Stimulated activated CD4-positive, alpha-beta T cell treated with anti-CD3 and anti-CD28 coated beads, Interleukin-1b, Interleukin-23, amount 100 ng/mL, for 4 hours (primary cell): ENCODE data around the gene CERT1.
A peak's percentile ranks its signal among the peaks of the same experiment; 100 is the strongest.
"Not testable (repeated sequence)": the region's sequence is repeated elsewhere in the genome, so short reads cannot be mapped to it uniquely, and the experiment has no call there.

ENCODE experiments used
- DNase-seq, 2 donors: peaks; one replicate each; pipeline ENCODE4 v3.0.0-alpha.2; 2020; ENCODE audit warnings: low read depth in 2 of 2

CERT1 gene

DNA sequence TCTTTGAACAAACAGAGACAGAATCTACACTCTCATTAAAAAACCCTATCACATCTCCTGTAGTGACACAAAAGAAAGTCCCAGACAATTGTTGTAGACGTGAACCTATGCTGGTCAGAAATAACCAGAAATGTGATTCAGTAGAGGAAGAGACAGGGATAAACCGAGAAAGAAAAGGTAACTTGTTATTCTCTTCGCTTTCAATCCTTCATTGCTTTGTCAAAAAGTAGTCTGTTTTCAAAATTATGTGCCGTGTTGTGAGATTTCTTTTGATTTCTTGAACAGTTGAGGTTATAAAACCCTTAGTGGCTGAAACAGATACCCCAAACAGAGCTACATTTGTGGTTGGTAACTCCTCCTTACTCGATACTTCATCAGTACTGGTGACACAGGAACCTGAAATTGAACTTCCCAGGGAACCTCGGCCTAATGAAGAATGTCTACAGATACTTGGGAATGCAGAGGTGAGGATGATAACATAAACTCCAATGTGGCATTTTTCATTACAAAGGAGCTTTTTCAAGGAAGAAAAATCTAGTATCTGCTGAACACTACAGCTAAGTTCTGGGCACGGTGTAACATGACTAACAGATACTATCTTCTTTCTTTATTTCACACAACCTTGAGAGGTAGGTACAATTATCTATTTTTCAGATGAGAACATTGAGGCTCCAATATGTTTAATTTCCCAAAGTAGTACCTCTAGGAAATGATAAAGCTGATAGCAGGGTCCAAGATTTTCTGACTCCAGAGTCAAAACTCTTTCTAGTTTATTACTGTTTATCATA is 160.1 kb downstream of the CERT1 start:
- DNase-seq: no peak

DNA sequence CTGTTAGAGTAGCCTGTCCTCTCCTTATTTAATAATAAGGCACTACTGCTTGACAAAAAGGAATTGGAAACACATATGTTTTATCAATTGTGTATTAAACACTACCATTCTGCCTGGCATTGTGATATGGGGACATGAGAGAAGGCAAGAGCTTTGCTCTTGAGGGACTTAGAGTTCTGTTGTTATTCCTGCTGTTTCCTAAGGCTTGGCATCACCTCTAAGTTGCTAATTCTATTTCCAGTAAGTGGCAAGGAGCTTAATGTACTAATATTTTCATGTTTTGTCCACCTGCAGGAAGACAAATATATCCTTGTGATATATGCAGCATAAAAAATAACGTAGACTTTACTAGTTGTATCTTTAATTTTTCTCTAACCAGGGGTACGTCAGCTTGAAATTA is 161.8 kb downstream of the CERT1 start:
- no peak for DNase-seq

DNA sequence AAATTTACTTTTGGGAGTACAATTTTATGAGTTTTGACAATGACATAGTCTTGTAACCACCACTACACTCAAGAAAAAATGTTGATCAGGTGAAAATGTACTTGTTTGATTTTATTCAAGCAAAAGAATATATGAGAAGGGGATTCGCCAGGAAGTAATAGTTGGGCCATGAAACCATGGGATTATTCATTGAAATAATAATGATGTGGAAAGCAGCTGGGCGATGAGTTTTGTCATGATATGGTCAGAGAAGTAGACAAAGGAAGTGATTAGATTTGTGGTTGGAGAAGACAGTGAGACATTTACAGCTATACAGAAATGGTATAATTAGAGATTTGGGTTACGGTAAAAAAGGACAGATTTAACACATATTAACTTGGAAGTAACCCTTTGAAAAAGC is 163.2 kb downstream of the CERT1 start:
- DNase-seq: no peak

DNA sequence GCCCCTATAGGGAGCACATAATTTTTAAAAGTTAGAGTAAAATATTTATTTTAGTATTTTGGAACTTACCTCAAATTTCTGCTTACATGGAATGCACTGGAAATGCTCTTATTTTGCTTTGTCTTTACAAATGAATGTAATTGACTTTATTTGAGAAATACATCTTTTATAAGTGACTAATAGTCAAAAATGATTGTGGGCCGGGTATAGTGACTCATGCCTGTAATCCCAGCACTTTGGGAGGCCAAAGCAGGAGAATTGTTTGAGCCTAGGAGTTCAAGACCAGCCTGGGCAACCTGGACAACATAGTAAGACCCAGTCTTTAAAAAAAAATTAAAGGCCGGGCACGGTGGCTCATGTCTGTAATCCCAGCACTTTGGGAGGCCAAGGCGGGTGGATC is 168.6 kb downstream of the CERT1 start:
- no peak for DNase-seq

DNA sequence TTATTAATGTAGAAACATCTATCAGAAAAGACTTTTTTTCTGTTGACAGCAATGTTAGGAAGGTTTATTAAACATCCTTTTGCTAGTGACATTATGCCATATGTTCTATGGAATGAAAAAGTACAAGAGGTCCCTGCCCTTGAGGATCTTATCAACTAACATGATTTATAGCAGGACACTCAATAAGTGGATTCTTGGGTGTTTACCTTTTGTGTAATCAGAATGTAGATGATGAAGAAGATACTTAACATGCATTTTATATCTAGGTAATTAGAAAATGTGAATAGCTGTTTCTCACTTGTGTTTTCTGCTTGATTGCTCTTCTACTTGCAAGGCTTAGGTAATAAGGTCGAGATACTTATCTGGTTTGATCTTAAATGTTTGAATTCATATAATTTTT is 169.5 kb downstream of the CERT1 start:
- no peak for DNase-seq

DNA sequence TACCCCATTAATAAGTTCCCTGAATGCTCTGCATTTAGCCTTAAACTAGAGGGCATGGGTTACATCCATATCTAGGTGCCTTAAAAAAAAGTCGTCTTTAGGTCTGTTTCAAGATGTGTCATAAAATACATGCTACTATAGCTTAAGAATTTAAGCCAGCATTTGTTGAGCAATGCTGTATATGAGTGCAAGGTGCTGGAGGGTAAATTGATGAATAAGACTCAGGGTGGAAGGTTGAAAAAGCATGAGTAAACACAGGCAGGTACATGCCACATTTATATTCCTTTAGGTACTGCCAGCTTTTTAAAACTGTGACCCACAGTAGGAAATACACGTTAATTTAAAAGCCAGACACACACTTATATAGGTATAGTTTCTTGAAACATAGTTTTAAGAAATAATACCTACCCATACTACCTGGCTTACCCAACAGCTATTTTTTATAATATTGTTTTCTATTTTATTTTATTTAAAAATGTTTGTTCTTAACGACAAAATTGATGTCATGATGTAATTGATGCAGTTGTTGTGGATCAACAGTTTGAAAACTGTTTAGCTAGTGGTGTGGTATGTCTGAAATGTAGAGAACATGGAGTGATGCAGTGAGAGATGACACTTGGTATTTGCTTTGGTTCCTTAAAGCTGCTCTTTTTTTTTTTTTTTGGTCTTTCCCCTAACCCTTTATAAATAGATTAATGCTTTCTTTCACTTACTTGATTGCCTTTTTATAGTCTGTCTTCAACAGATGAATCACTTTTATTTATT is 170.5 kb downstream of the CERT1 start:
- DNase-seq: no peak

DNA sequence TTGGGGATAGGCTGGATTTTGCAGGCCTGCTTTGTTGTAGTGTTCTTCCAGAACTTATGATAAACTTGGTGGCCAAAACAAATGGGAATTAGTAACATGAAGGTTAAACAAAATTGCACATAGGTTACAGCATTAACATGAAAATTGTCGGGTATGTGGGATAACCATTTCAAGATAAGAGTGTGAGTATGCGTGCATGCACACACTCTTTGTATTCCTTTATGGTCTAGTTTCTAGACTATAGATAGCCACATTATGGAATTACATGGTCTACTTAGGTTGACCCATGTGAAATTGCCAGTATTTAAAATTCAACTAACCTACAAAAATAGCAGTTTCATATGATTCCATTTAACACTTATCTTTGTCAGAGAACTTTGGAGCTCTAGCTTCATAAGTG is 173.0 kb downstream of the CERT1 start:
- DNase-seq: no peak

DNA sequence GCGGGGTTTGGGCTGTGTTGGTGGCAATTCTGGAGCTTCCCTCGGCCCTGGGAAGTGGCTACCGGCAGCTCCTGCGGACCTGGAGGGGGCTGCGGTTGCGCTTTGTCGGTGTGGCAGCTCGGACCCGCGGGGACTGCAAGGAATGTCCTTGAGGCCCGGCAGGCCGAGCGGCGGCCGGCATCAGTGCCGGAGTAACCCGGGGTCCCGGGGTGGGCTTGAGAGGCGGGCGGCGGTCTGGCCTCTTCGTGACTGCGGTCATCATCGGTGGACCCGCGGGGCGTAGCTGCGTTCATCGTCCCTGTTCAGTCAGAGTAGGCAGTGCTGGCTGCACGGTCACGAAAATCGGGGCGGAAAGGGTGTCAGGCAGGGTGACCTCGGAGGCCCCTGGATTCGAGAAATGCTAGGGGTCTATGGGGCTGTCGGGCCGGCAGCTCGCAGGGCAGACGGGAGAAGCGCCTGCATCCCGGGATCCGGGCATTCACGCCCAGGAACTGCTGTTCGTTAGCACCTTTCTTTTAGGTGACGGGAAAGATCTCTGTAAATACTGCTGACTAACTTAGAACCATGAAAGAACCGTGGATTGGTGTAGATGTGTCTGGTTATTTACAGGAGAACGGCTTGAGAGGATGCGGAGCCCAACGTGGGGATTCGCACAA is 173.9 kb downstream of the CERT1 start:
- DNase-seq: no peak

DNA sequence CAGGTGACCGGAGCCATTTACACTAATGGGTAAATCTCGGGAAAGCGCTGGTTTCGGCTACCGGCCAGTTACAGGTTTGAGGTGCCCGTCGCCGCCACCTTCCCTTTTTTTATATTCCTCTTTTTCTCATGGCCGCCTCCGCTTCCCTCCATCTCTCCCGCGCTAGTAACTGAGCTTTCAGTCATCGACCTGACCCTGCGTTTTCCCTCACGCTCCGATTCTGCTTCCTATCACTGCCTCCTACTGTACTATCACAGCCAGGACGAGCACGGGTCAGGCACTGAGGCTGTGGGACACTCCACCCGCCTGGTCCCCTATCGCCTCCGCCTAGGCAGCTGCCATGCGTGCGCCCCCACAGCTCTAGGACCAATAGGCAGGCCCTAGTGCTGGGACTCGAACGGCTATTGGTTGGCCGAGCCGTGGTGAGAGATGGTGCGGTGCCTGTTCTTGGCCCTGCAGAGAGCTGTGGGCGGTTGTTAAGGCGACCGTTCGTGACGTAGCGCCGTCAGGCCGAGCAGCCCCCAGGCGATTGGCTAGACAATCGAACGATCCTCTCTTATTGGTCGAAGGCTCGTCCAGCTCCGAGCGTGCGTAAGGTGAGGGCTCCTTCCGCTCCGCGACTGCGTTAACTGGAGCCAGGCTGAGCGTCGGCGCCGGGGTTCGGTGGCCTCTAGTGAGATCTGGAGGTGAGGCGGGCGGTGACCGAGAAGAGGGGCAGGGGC is 174.7 kb downstream of the CERT1 start, which contains the start of gene HMGCR:
Gene HMGCR (plus strand): TSS at position 606 of the 722 bp plus-strand sequence. CDS start 5,386 bp downstream, outside the sequence.
- peak; percentile 90 to 93 for DNase-seq

DNA sequence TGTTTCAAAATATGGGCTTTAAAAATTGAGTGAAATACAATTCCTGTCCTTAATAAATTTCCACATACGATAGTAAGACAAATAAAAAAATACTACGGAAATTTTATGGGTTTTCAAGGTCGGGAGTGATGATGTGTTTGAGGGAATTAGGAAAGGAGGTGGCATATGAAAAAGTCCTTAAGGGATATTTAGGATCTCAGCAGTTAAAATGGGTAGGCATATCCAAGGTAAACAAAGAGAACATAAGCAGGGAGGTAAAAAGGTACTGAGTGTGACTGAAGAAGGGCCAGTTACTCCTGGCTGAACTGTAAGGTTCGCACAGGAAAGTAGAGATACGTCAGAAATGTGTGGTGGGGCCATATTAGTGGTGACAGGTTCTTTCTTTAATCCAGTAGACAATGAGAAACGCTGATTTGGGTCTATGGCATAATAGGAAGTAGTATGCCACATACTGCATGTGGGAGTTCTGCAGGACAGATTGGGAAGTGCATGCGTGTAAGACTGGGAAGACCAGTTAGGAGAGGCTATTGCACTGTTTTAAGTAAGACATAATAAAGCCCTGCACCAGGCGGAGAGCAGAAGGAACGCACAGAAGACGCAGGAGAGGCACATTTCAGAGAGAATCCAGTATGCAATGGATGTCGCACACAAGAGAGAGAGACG is 175.3 kb downstream of the CERT1 start:
- DNase-seq: no peak

DNA sequence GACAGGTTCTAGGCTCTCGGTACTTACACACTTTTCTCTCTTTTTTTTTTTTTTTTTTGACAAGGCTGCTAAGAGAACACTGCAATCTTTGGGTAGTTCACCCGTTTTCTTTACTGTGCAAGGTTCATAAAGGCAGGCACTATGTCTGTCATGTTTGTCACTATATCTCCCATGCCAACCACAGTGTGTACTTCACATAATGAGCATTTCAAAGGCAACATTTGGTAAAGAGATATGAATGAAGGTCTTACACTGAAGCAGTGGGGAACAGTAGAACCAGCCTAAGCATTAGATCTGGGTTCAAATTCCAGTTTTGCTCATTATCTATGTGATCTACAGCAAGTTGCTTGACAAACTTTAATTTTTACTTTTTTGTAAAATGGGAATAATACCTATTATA is 175.9 kb downstream of the CERT1 start:
- no peak for DNase-seq

DNA sequence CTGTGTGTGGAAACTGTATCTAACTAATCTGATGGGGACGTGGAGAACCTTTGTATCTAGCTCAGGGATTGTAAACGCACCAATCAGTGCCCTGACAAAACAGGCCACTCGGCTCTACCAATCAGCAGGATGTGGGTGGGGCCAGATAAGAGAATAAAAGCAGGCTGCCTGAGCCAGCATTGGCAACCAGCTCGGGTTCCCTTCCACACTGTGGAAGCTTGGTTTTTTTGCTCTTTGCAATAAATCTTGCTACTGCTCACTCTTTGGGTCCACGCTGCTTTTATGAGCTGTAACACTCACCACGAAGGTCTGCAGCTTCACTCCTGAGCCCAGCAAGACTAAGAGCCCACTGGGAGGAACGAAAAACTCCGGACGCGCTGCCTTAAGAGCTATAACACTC is 177.0 kb downstream of the CERT1 start:
- not testable (repeated sequence) for DNase-seq

DNA sequence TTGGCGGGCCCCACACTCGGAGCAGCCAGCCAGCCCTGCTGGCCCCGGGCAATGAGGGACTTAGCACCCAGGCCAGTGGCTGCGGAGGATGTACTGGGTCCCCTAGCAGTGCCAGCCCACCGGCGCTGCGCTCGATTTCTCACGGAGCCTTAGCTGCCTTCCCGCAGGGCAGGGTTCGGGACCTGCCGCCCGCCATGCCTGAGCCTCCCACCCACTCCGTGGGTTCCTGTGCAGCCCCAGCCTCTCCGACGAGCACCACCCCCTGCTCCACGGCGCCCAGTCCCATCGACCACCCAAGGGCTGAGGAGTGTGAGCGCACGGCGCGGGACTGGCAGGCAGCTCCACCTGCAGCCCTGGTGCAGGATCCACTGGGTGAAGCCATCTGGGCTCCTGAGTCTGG is 177.7 kb downstream of the CERT1 start:
- not testable (repeated sequence) for DNase-seq

DNA sequence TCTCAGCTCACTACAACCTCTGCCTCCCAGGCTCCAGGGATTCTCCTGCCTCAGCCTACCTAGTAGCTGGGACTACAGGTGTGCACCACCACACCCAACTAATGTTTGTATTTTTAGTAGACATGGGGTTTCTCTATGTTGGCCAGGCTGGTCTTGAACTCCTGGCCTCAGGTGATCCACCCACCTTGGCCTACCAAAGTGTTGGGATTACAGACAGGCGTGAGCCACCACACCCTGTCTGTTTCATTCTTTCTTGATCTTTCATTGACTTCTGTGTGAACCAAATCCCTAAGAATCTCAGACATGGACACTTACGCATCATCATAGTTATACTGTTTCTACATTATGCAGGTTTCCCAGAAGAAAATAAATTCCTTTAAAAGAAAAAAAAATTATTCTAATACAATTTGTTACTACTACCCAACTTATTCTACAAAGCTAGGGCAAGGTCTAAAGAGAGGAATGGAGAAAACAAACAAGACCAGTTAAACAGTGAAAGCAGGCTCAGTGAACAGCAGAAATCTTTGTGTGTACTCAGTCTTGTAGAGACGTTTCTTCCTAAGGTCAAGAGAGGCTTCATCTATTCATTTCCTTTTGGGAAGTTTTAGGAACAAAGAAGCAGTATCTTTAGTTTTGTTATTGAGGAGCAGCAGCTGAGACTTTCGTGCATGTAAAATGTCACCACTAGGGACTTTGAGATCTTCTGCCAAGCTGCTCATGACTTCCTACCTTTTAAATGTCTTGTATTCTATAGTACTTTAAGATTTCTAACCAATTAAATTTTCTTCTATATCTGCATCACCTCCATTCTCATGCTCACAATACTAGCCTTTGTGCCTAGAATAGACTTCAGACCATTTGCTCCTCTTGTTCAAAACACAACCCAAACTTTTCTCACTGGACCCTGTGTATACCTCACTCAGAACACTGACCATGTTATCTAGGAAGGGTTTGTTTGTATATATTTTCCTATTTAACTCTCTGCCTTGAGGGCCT is 180.0 kb downstream of the CERT1 start:
- no peak for DNase-seq

DNA sequence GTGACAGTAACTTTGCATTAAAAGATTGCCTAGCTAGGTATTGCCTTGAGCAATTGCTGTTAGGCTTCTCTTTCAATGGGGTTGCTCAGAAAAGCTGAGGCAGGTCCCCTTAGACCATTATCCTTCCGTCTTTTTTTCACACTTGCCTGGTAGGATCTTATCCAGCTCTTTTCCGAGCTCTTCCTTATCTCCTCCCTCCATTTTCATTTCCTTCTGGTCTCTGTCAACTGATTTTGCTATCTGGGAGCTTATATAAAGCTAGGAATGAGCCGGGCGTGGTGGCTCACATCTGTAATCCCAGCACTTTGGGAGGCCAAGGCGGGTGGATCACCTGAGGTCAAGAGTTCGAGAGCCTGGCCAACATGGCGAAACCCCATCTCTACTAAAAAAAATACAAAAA is 181.0 kb downstream of the CERT1 start:
- DNase-seq: no peak
